ENCODE data around the gene RAB1A. TPM values are rescaled to one million over a fixed set of nuclear protein-coding genes. Genes with fewer than 3 reads are reported as not detected.

RAB1A gene
- total RNA-seq, 1 experiment from 2014 or later: 128 TPM

DNA sequence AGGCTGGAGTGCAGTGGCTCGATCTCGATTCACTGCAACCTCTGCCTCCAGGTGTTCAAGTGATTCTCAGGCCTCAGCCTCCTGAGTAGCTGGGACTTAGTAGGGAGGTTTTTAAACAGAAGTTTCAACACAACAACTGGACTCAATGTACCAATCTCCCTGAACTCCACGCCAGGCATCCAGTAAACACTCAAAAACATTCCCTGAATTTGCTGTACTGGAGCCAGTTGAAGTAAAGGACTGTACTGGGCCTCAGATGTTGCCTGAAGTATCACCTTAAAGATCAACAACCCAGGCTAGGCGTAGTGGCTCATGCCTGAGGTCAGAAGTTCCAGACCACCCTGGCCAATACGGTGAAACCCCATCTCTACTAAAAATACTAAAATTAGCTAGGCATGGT is 22.4 kb downstream of the RAB1A start:
- TF ChIP-seq SIN3A (IDR thresholded peaks at IDR 0.05; ENCODE audit: borderline replicate concordance, insufficient read depth, low read depth, low read length): no peak
- no peak for TF ChIP-seq POLR2AphosphoS5 (IDR thresholded peaks at IDR 0.05; ENCODE audit: low read depth, low read length)
- TF ChIP-seq, protein P1, sequence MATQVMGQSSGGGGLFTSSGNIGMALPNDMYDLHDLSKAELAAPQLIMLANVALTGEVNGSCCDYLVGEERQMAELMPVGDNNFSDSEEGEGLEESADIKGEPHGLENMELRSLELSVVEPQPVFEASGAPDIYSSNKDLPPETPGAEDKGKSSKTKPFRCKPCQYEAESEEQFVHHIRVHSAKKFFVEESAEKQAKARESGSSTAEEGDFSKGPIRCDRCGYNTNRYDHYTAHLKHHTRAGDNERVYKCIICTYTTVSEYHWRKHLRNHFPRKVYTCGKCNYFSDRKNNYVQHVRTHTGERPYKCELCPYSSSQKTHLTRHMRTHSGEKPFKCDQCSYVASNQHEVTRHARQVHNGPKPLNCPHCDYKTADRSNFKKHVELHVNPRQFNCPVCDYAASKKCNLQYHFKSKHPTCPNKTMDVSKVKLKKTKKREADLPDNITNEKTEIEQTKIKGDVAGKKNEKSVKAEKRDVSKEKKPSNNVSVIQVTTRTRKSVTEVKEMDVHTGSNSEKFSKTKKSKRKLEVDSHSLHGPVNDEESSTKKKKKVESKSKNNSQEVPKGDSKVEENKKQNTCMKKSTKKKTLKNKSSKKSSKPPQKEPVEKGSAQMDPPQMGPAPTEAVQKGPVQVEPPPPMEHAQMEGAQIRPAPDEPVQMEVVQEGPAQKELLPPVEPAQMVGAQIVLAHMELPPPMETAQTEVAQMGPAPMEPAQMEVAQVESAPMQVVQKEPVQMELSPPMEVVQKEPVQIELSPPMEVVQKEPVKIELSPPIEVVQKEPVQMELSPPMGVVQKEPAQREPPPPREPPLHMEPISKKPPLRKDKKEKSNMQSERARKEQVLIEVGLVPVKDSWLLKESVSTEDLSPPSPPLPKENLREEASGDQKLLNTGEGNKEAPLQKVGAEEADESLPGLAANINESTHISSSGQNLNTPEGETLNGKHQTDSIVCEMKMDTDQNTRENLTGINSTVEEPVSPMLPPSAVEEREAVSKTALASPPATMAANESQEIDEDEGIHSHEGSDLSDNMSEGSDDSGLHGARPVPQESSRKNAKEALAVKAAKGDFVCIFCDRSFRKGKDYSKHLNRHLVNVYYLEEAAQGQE (IDR thresholded peaks at IDR 0.05; ENCODE audit: insufficient read depth in 1 of 2, low read depth in 2 of 2, low read length in 1 of 2): no peak
- TF ChIP-seq, protein P2, sequence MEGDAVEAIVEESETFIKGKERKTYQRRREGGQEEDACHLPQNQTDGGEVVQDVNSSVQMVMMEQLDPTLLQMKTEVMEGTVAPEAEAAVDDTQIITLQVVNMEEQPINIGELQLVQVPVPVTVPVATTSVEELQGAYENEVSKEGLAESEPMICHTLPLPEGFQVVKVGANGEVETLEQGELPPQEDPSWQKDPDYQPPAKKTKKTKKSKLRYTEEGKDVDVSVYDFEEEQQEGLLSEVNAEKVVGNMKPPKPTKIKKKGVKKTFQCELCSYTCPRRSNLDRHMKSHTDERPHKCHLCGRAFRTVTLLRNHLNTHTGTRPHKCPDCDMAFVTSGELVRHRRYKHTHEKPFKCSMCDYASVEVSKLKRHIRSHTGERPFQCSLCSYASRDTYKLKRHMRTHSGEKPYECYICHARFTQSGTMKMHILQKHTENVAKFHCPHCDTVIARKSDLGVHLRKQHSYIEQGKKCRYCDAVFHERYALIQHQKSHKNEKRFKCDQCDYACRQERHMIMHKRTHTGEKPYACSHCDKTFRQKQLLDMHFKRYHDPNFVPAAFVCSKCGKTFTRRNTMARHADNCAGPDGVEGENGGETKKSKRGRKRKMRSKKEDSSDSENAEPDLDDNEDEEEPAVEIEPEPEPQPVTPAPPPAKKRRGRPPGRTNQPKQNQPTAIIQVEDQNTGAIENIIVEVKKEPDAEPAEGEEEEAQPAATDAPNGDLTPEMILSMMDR (IDR thresholded peaks at IDR 0.05): no peak
- TF ChIP-seq TCF7L2 (IDR thresholded peaks at IDR 0.05; ENCODE audit: low read depth, low read length): no peak
- Histone ChIP-seq H3K4me3 (ENCODE audit: low read depth in 2 of 2, low read length in 2 of 2) (no peak overlapping the region), H3K36me3 (ENCODE audit: control insufficient read depth, insufficient read depth, low read length) (no peaks in the 10 kb centered on the region), H3K27me3 (ENCODE audit: control insufficient read depth, insufficient read depth, low read length) (no peaks in the 10 kb centered on the region), H3K9me3 (ENCODE audit: control insufficient read depth, insufficient read depth, low read depth, low read length) (no peaks in the 10 kb centered on the region), H3K27ac (ENCODE audit: low read length) (no peak overlapping the region), H3K4me1 (ENCODE audit: control insufficient read depth, insufficient read depth, low read length) (no peaks in the 10 kb centered on the region)
- 0 out of 2 replicates have a peak, but pooled peaks have one; percentile 26 for ATAC-seq
- no TSS peak for BruUV-seq (replicated peaks)
- ChIA-PET POLR2A (interaction anchor here (0.6 kb wide), 1 partner anchor 22 kb away, joined by 7 read pairs; the partner anchor contains the start of gene RAB1A), CTCF (interaction anchor here (0.6 kb wide), 1 partner anchor 12 kb away, joined by 4 read pairs; no protein-coding TSS in a partner anchor)
- in situ Hi-C loops (cut with HindIII; ENCODE audit: low pct_unique_long_range_greater_than_20kb, low sequenced_read_pairs): no loop called here
- intact Hi-C loops (cut with micrococcal nuclease; ENCODE audit: unreplicated experiment): no loop called here
- DNase-seq (ENCODE audit: low read depth, low spot score): no peak

DNA sequence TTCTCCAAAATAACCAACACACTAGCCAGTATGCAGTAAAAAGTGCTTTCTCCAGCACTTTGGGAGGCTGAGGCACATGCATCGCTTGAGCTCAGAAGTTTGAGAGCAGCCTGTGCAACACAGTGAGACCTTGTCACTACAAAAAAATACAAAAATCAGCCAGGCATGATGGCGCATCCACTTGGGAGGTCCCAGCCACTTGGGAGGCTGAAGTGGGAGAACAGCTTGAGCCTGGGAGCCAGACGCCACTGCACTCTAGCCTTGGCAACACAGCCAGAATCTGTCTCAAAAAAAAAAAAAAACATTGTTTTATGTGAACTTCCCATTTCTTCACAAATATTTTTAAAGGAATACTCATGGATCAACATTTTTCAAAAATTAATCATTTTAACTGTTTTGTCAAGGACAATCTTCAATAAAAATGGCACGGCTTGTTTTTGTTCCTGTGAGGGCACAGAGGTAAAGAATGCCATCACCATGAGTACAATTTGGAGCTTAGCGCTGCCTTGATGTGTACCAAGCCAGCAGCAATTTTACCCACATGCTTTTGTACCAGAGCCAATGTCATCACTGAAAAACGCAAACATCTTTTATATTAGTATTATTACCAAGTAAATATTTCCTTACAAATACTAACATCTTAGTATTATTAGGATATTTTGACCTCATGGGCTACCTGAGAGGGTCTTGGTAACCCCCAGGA is 26.7 kb downstream of the RAB1A start:
- POLR2A ChIA-PET: no interaction called here
- no peaks in the 10 kb centered on the region for H3K4me1 ChIP-seq (ENCODE audit: control insufficient read depth, insufficient read depth, low read length)
- DNase-seq (ENCODE audit: low read depth, low spot score) (no peak), ATAC-seq (no peak)
- no peaks in the 10 kb centered on the region for H3K9me3 ChIP-seq (ENCODE audit: control insufficient read depth, insufficient read depth, low read depth, low read length)
- no TSS peak for BruUV-seq (replicated peaks)
- CTCF ChIA-PET: no interaction called here
- in situ Hi-C loops (cut with HindIII; ENCODE audit: low pct_unique_long_range_greater_than_20kb, low sequenced_read_pairs) (no loop called here), intact Hi-C loops (cut with micrococcal nuclease; ENCODE audit: unreplicated experiment) (no loop called here)
- H3K27me3 ChIP-seq (ENCODE audit: control insufficient read depth, insufficient read depth, low read length): no peaks in the 10 kb centered on the region
- TF ChIP-seq, protein P2 (IDR thresholded peaks at IDR 0.05): no peak
- TF ChIP-seq, protein P1 (IDR thresholded peaks at IDR 0.05; ENCODE audit: insufficient read depth in 1 of 2, low read depth in 2 of 2, low read length in 1 of 2): no peak
- no peak for TF ChIP-seq TCF7L2 (IDR thresholded peaks at IDR 0.05; ENCODE audit: low read depth, low read length)
- TF ChIP-seq SIN3A (IDR thresholded peaks at IDR 0.05; ENCODE audit: borderline replicate concordance, insufficient read depth, low read depth, low read length): no peak
- no peak for TF ChIP-seq POLR2AphosphoS5 (IDR thresholded peaks at IDR 0.05; ENCODE audit: low read depth, low read length)
- peaks cover 5% of the 10 kb centered on the region; the same call in 1 of the 2 replicates for H3K36me3 ChIP-seq (ENCODE audit: control insufficient read depth, insufficient read depth, low read length)
- no peak overlapping the region for H3K27ac ChIP-seq (ENCODE audit: low read length)
- no peak overlapping the region for H3K4me3 ChIP-seq (ENCODE audit: low read depth in 2 of 2, low read length in 2 of 2)

Data from Panc1 (cell line).